WTC11 (cell line): ENCODE measurements around the gene ICOS. TPM values are rescaled to one million over a fixed set of nuclear protein-coding genes. Genes with fewer than 3 reads are reported as not detected.

Experiments
- ATAC-seq: fragments of 200-7000 bp; cut with Tn5 transposase; 2 replicates; pipeline ENCODE4 v1.10.0; 2021; ENCODE audit warnings: mild to moderate bottlenecking, moderate library complexity
- CTCF ChIA-PET: fragments of 300-600 bp; sonication (Branson Sonifier 250); formaldehyde crosslinking; loops from one replicate; lab custom pipeline; 2021; ENCODE audit warnings: antibody characterized with exemption; lab: Charles Lee
- POLR2A ChIA-PET: fragments of 350-600 bp; sonication (Branson Sonifier 250); formaldehyde crosslinking; loops from one replicate; lab custom pipeline; 2021; ENCODE audit warnings: antibody characterized with exemption; lab: Charles Lee
- DNase-seq: peaks from one replicate; pipeline ENCODE4 v3.0.0; 2021; ENCODE audit warnings: low spot score
- H3K27ac Mint-ChIP-seq: 2 replicates; pipeline ENCODE4 v1.8.0; 2021; ENCODE audit warnings: mixed read lengths
- H3K27me3 Mint-ChIP-seq: 2 replicates; pipeline ENCODE4 v1.8.0; 2021; ENCODE audit warnings: low read depth, mild to moderate bottlenecking, moderate library complexity, mixed read lengths
- H3K36me3 Mint-ChIP-seq: 2 replicates; pipeline ENCODE4 v1.8.0; 2021; ENCODE audit warnings: mixed read lengths
- H3K4me1 Mint-ChIP-seq: 2 replicates; pipeline ENCODE4 v1.8.0; 2022; ENCODE audit warnings: mixed read lengths
- H3K4me3 Mint-ChIP-seq: 2 replicates; pipeline ENCODE4 v1.8.0; 2021; ENCODE audit warnings: mild to moderate bottlenecking, moderate library complexity, mixed read lengths
- H3K9me3 Mint-ChIP-seq: 2 replicates; pipeline ENCODE4 v1.8.0; 2021; ENCODE audit warnings: mixed read lengths
- ATF2 ChIP-seq: sonication (generic); formaldehyde crosslinking; IDR thresholded peaks from 2 replicates; pipeline ENCODE4 v1.8.1; 2022; ENCODE audit warnings: low read depth, missing genetic modification reagents, borderline replicate concordance
- CBFB ChIP-seq: sonication (generic); formaldehyde crosslinking; IDR thresholded peaks from 2 replicates; pipeline ENCODE4 v1.8.1; 2022; ENCODE audit warnings: mild to moderate bottlenecking, low read depth, missing genetic modification reagents
- CREM ChIP-seq: sonication (generic); formaldehyde crosslinking; IDR thresholded peaks from 2 replicates; pipeline ENCODE4 v1.8.1; 2022; ENCODE audit warnings: mild to moderate bottlenecking, missing genetic modification reagents, moderate library complexity
- E2F4 ChIP-seq: sonication (generic); formaldehyde crosslinking; IDR thresholded peaks from 2 replicates; pipeline ENCODE4 v1.8.1; 2022; ENCODE audit warnings: low read depth, mild to moderate bottlenecking, moderate library complexity, missing genetic modification reagents, borderline replicate concordance
- ESRRA ChIP-seq: sonication (generic); formaldehyde crosslinking; IDR thresholded peaks from 2 replicates; pipeline ENCODE4 v1.8.1; 2022; ENCODE audit warnings: mild to moderate bottlenecking, missing genetic modification reagents, borderline replicate concordance
- ETV6 ChIP-seq: sonication (generic); formaldehyde crosslinking; IDR thresholded peaks from 2 replicates; pipeline ENCODE4 v1.8.1; 2022; ENCODE audit warnings: mild to moderate bottlenecking, missing genetic modification reagents
- FOXJ3 ChIP-seq: sonication (generic); formaldehyde crosslinking; IDR thresholded peaks from 2 replicates; pipeline ENCODE4 v1.9.0; 2021; ENCODE audit warnings: missing genetic modification reagents, mild to moderate bottlenecking, borderline replicate concordance
- FOXP1 ChIP-seq: sonication (generic); formaldehyde crosslinking; IDR thresholded peaks from 2 replicates; pipeline ENCODE4 v1.8.0; 2022; ENCODE audit warnings: missing genetic modification reagents, mild to moderate bottlenecking, moderate library complexity, borderline replicate concordance
- FOXP4 ChIP-seq: sonication (generic); formaldehyde crosslinking; IDR thresholded peaks from 2 replicates; pipeline ENCODE4 v1.8.0; 2022; ENCODE audit warnings: mild to moderate bottlenecking, missing genetic modification reagents
- IRF2 ChIP-seq: sonication (generic); formaldehyde crosslinking; IDR thresholded peaks from 2 replicates; pipeline ENCODE4 v1.8.0; 2022; ENCODE audit warnings: low read depth, missing genetic modification reagents, borderline replicate concordance
- MAX ChIP-seq: sonication (generic); formaldehyde crosslinking; IDR thresholded peaks from 2 replicates; pipeline ENCODE4 v1.8.0; 2022; ENCODE audit warnings: mild to moderate bottlenecking, missing genetic modification reagents
- MYBL2 ChIP-seq: sonication (generic); formaldehyde crosslinking; IDR thresholded peaks from 2 replicates; pipeline ENCODE4 v1.8.1; 2023; ENCODE audit warnings: mild to moderate bottlenecking, moderate library complexity, missing genetic modification reagents
- NFYB ChIP-seq: sonication (generic); formaldehyde crosslinking; conservative IDR thresholded peaks from 2 replicates; pipeline ENCODE4 v1.8.0; 2022; ENCODE audit warnings: low read depth, missing genetic modification reagents
- NR1H2 ChIP-seq: sonication (generic); formaldehyde crosslinking; IDR thresholded peaks from 2 replicates; pipeline ENCODE4 v1.9.0; 2021; ENCODE audit warnings: mild to moderate bottlenecking, moderate library complexity, missing genetic modification reagents
- PRRX2 ChIP-seq: fragments of 250-450 bp; sonication (Bioruptor Pico); IDR thresholded peaks from 2 replicates; pipeline ENCODE4 v1.8.0; 2021; ENCODE audit warnings: mild to moderate bottlenecking
- TCF7 ChIP-seq: sonication (generic); formaldehyde crosslinking; IDR thresholded peaks from 2 replicates; pipeline ENCODE4 v1.8.0; 2022; ENCODE audit warnings: mild to moderate bottlenecking, low read depth, missing genetic modification reagents, moderate library complexity
- TEAD4 ChIP-seq: sonication (generic); formaldehyde crosslinking; IDR thresholded peaks from 2 replicates; pipeline ENCODE4 v1.8.0; 2022; ENCODE audit warnings: mild to moderate bottlenecking, missing genetic modification reagents
- USF1 ChIP-seq: sonication (generic); formaldehyde crosslinking; IDR thresholded peaks from 2 replicates; pipeline ENCODE4 v1.8.0; 2022; ENCODE audit warnings: mild to moderate bottlenecking, missing genetic modification reagents
- ZNF281 ChIP-seq: sonication (generic); formaldehyde crosslinking; IDR thresholded peaks from 2 replicates; pipeline ENCODE4 v1.8.0; 2023; ENCODE audit warnings: mild to moderate bottlenecking, missing genetic modification reagents
- ZNF317 ChIP-seq: sonication (generic); formaldehyde crosslinking; IDR thresholded peaks from 2 replicates; pipeline ENCODE4 v1.8.1; 2023; ENCODE audit warnings: low read depth, mild to moderate bottlenecking, moderate library complexity, missing genetic modification reagents, borderline replicate concordance
- ZNF416 ChIP-seq: fragments of 250-450 bp; sonication (Bioruptor Pico); IDR thresholded peaks from 2 replicates; pipeline ENCODE4 v1.9.0; 2021; ENCODE audit warnings: mild to moderate bottlenecking, inconsistent platforms
- ZNF423 ChIP-seq: fragments of 250-450 bp; sonication (Bioruptor Pico); IDR thresholded peaks from 2 replicates; pipeline ENCODE4 v2.1.2; 2022; ENCODE audit warnings: mild to moderate bottlenecking, moderate library complexity
- ZNF671 ChIP-seq: fragments of 250-450 bp; sonication (Bioruptor Pico); IDR thresholded peaks from 2 replicates; pipeline ENCODE4 v1.8.0; 2021; ENCODE audit warnings: mild to moderate bottlenecking
- total RNA-seq: library from RNA; stranded (reverse); gene quantifications from 3 replicates; pipeline ENCODE4 v1.2.3, GENCODE V29; 2021
- TF ChIP-seq, protein P1 (sequence below): fragments of 200-600 bp; IDR thresholded peaks from 2 replicates; pipeline ENCODE4 v1.8.0; 2022; ENCODE audit warnings: antibody characterized with exemption

ICOS gene
- total RNA-seq, 1 experiment from 2014 or later = 0.11 TPM

DNA sequence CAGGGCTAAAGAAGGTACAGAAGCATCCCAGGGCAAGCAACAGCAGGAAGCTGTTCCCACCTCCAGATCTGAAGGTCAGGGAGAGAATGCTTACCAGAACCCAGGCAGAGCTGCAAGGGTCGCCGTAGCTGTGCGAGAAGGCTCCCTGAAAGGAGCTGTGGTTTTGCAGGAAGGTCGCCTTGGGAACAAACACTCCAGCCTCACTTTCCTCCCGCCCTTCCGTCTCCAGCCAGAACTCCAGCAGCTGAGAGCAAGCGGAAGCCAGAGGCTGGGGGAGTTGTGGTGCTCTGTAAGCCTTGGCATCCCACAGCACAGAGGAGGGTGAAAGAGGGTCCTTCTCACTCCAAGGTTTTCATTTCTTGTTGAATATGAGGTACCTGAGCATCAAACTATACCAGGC lies 18.3 kb upstream of the ICOS start (continued):
- no peak for TF ChIP-seq E2F4
- no peak for TF ChIP-seq ZNF317 (CRISPR knock-in tag)
- TF ChIP-seq MYBL2 = no peak
- TF ChIP-seq, all 79 proteins: peak for 0

GRCh38 chr2:203918839-203919238 lies 17.7 kb upstream of the ICOS start:
- CTCF ChIA-PET = interaction anchor here (1.1 to 1.7 kb wide), 3 partner anchors 10 to 103 kb away, joined by 5 to 17 read pairs (median 6); no protein-coding TSS in a partner anchor
- no peak overlapping the region for H3K4me3 Mint-ChIP-seq
- POLR2A ChIA-PET = interaction anchor here (0.7 kb wide), 1 partner anchor 919 kb away, joined by 4 read pairs; no protein-coding TSS in a partner anchor
- peaks cover 13% of the 10 kb centered on the region for H3K4me1 Mint-ChIP-seq
- DNase-seq = no peak
- H3K27ac Mint-ChIP-seq = no peak overlapping the region
- H3K36me3 Mint-ChIP-seq = no peaks in the 10 kb centered on the region
- no peak for ATAC-seq
- H3K9me3 Mint-ChIP-seq = no peaks in the 10 kb centered on the region
- H3K27me3 Mint-ChIP-seq = no peaks in the 10 kb centered on the region; the same call in 1 of the 2 replicates
- TF ChIP-seq FOXJ3 (CRISPR knock-in tag) = no peak
- TF ChIP-seq NR1H2 (CRISPR knock-in tag) = no peak
- TF ChIP-seq ZNF671 (CRISPR knock-in tag) = no peak
- TF ChIP-seq IRF2 (CRISPR knock-in tag) = no peak
- TF ChIP-seq TEAD4 (CRISPR knock-in tag) = no peak
- TF ChIP-seq, all 79 proteins: peak for 0

DNA sequence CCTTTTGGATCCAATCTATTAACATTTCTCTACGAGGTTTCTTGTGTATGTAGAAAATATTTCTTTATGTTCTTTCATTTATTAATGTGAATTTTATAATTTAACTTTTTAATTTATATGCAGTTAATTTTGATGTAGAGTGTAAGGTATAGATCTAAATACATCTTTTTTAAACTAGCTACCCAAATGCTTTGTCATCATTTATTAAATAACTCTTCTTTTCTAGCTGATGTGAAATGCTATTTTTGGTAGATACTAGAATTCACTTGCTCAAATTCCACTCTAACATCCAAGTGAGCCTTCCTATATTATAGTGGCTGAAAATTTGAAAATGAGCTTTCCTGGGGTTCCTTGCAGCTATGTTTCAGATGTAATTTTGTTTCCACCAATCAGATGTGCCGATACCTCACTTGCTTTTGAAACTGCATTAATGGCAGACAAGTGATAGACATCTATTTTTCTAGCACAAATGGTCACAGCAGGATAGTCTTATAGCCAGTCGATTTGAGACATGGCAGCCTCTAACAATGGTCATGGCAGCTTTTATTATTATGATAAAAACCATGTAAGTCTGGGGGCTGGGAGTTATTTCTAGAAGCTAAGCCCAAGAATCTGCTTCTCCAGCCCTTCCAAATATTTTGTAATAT lies 10.9 kb upstream of the ICOS start:
- no peaks in the 10 kb centered on the region for H3K36me3 Mint-ChIP-seq
- ATAC-seq = no peak
- CTCF ChIA-PET = no interaction called here

More for the DNA sequence above, 10.9 kb upstream of the ICOS start:
- H3K27ac Mint-ChIP-seq = no peak overlapping the region
- POLR2A ChIA-PET = no interaction called here
- no peaks in the 10 kb centered on the region for H3K9me3 Mint-ChIP-seq
- H3K4me3 Mint-ChIP-seq = no peak overlapping the region
- no peaks in the 10 kb centered on the region for H3K4me1 Mint-ChIP-seq
- TF ChIP-seq NFYB (no peak), FOXP4 (CRISPR knock-in tag) (no peak), ETV6 (CRISPR knock-in tag) (no peak), ZNF281 (no peak), FOXP1 (CRISPR knock-in tag) (no peak), CREM (CRISPR knock-in tag) (no peak), USF1 (CRISPR knock-in tag) (no peak), MAX (no peak), ZNF416 (CRISPR knock-in tag) (no peak), CBFB (CRISPR knock-in tag) (no peak), TCF7 (no peak), ESRRA (CRISPR knock-in tag) (no peak), PRRX2 (CRISPR knock-in tag) (no peak), ATF2 (CRISPR knock-in tag) (no peak), ZNF423 (CRISPR knock-in tag) (no peak)
- TF ChIP-seq, protein P1, sequence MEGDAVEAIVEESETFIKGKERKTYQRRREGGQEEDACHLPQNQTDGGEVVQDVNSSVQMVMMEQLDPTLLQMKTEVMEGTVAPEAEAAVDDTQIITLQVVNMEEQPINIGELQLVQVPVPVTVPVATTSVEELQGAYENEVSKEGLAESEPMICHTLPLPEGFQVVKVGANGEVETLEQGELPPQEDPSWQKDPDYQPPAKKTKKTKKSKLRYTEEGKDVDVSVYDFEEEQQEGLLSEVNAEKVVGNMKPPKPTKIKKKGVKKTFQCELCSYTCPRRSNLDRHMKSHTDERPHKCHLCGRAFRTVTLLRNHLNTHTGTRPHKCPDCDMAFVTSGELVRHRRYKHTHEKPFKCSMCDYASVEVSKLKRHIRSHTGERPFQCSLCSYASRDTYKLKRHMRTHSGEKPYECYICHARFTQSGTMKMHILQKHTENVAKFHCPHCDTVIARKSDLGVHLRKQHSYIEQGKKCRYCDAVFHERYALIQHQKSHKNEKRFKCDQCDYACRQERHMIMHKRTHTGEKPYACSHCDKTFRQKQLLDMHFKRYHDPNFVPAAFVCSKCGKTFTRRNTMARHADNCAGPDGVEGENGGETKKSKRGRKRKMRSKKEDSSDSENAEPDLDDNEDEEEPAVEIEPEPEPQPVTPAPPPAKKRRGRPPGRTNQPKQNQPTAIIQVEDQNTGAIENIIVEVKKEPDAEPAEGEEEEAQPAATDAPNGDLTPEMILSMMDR = no peak
- no peaks in the 10 kb centered on the region for H3K27me3 Mint-ChIP-seq
- DNase-seq = no peak
